HEK293 (cell line): ENCODE results near the gene HPCA.

ENCODE experiments used
- CTCF ChIA-PET: fragments of 350-600 bp; formaldehyde crosslinking; extraction: SDS; loops from one replicate; lab custom pipeline; 2021; ENCODE audit warnings: antibody characterized with exemption; lab: Yijun Ruan, JAX
- POLR2A ChIA-PET: fragments of 300-600 bp; formaldehyde crosslinking; extraction: SDS; loops from one replicate; lab custom pipeline; 2020; ENCODE audit warnings: antibody characterized with exemption, inconsistent platforms; lab: Yijun Ruan, JAX
- H3K27ac ChIP-seq: fragments of 200-500 bp; sonication (Bioruptor generic); 2 replicates; pipeline ENCODE4 v1.5.1; 2014; ENCODE audit warnings: low read depth, low read length, control low read depth, inconsistent platforms; ENCODE audit errors: extremely low read depth
- H3K36me3 ChIP-seq, 2 experiments: fragments of 200-500 bp in 1 of 2; sonication (Bioruptor generic) in 1 of 2; 1 replicate in 1 of 2; 2 replicates in 1 of 2; pipeline ENCODE4 v1.5.1; 2014 to 2017; ENCODE audit warnings: inconsistent platforms in 2 of 2, low read length in 2 of 2; ENCODE audit not compliant: control insufficient read depth in 2 of 2, insufficient read depth in 1 of 2
- H3K4me1 ChIP-seq: fragments of 200-500 bp; sonication (Bioruptor generic); 2 replicates; pipeline ENCODE4 v1.5.1; 2014; ENCODE audit warnings: mild to moderate bottlenecking, low read length, inconsistent platforms; ENCODE audit not compliant: control insufficient read depth, insufficient read depth
- H3K4me3 ChIP-seq: 2 replicates; pipeline ENCODE4 v1.5.1; 2011; ENCODE audit warnings: low read depth, mild to moderate bottlenecking, control low read depth, low read length, moderate library complexity
- H3K9me3 ChIP-seq: fragments of 200-500 bp; sonication (Bioruptor generic); 2 replicates; pipeline ENCODE4 v1.5.1; 2014; ENCODE audit warnings: low read depth, low read length, inconsistent platforms; ENCODE audit not compliant: control insufficient read depth, insufficient read depth
- MZF1 ChIP-seq: fragments of 450-650 bp; formaldehyde crosslinking; IDR thresholded peaks from 2 replicates; pipeline ENCODE4 v1.5.1; 2017; ENCODE audit warnings: missing biosample characterization, missing genetic modification characterization, borderline replicate concordance
- OVOL3 ChIP-seq: fragments of 450-650 bp; formaldehyde crosslinking; IDR thresholded peaks from 2 replicates; pipeline ENCODE4 v1.5.1; 2016; ENCODE audit warnings: missing biosample characterization, missing genetic modification characterization
- PRDM10 ChIP-seq: fragments of 450-650 bp; formaldehyde crosslinking; IDR thresholded peaks from 2 replicates; pipeline ENCODE4 v1.5.1; 2016; ENCODE audit warnings: missing biosample characterization, missing genetic modification characterization
- PRDM2 ChIP-seq: fragments of 450-650 bp; formaldehyde crosslinking; IDR thresholded peaks from 2 replicates; pipeline ENCODE4 v1.5.1; 2016; ENCODE audit warnings: missing biosample characterization, missing genetic modification characterization, borderline replicate concordance
- ZBTB17 ChIP-seq: fragments of 450-650 bp; formaldehyde crosslinking; IDR thresholded peaks from 2 replicates; pipeline ENCODE4 v1.5.1; 2016; ENCODE audit warnings: missing biosample characterization, missing genetic modification characterization
- ZNF112 ChIP-seq: fragments of 450-650 bp; formaldehyde crosslinking; IDR thresholded peaks from 2 replicates; pipeline ENCODE4 v1.5.0; 2017; ENCODE audit warnings: missing biosample characterization, missing genetic modification characterization
- ZNF16 ChIP-seq: fragments of 450-650 bp; formaldehyde crosslinking; IDR thresholded peaks from 2 replicates; pipeline ENCODE4 v1.5.1; 2016; ENCODE audit warnings: low read depth, missing biosample characterization, missing genetic modification characterization
- ZNF175 ChIP-seq: fragments of 450-650 bp; formaldehyde crosslinking; IDR thresholded peaks from 2 replicates; pipeline ENCODE4 v1.5.1; 2016; ENCODE audit warnings: missing biosample characterization, missing genetic modification characterization
- ZNF423 ChIP-seq: fragments of 450-650 bp; formaldehyde crosslinking; IDR thresholded peaks from 2 replicates; pipeline ENCODE4 v1.5.1; 2016; ENCODE audit warnings: missing biosample characterization, missing genetic modification characterization
- ZNF514 ChIP-seq: fragments of 450-650 bp; formaldehyde crosslinking; IDR thresholded peaks from 2 replicates; pipeline ENCODE4 v1.5.1; 2016; ENCODE audit warnings: missing biosample characterization, missing genetic modification characterization
- ZNF530 ChIP-seq: fragments of 450-650 bp; formaldehyde crosslinking; IDR thresholded peaks from 2 replicates; pipeline ENCODE4 v1.5.1; 2016; ENCODE audit warnings: low read depth, missing biosample characterization, missing genetic modification characterization
- ZNF571 ChIP-seq: fragments of 450-650 bp; formaldehyde crosslinking; IDR thresholded peaks from 2 replicates; pipeline ENCODE4 v1.5.0; 2017; ENCODE audit warnings: missing biosample characterization, missing genetic modification characterization
- ZNF768 ChIP-seq: fragments of 450-650 bp; formaldehyde crosslinking; IDR thresholded peaks from 2 replicates; pipeline ENCODE4 v1.5.1; 2018; ENCODE audit warnings: missing biosample characterization, mild to moderate bottlenecking, missing genetic modification characterization
- ZNF792 ChIP-seq: fragments of 450-650 bp; formaldehyde crosslinking; IDR thresholded peaks from 2 replicates; pipeline ENCODE4 v1.5.1; 2016; ENCODE audit warnings: missing biosample characterization, missing genetic modification characterization
- TF ChIP-seq, protein P1 (sequence below): fragments of 450-650 bp; formaldehyde crosslinking; IDR thresholded peaks from 2 replicates; pipeline ENCODE4 v1.5.1; 2016; ENCODE audit warnings: missing biosample characterization, missing genetic modification characterization
- TF ChIP-seq, protein P2 (sequence below): fragments of 450-650 bp; formaldehyde crosslinking; IDR thresholded peaks from 2 replicates; pipeline ENCODE4 v1.5.1; 2017; ENCODE audit warnings: missing biosample characterization, missing genetic modification characterization
- TF ChIP-seq, protein P3 (sequence below): fragments of 450-650 bp; formaldehyde crosslinking; IDR thresholded peaks from 2 replicates; pipeline ENCODE4 v1.5.1; 2017; ENCODE audit warnings: missing biosample characterization, missing genetic modification characterization

Gene HPCA

GRCh38 chr1:32895325-32896215 lies 9.3 kb downstream of the HPCA start:
- ChIA-PET CTCF (interaction anchor here (0.5 to 1.3 kb wide), 5 partner anchors 9 to 737 kb away, joined by 3 read pairs; partner anchors contain the start of gene HPCA), POLR2A (interaction anchor here (0.5 kb wide), 1 partner anchor 60 kb away, joined by 4 read pairs; no protein-coding TSS in a partner anchor)
- no peak overlapping the region for H3K27ac ChIP-seq
- H3K36me3 ChIP-seq: no peaks in the 10 kb centered on the region
- H3K4me1 ChIP-seq: no peaks in the 10 kb centered on the region
- no peak overlapping the region for H3K4me3 ChIP-seq
- no peak for TF ChIP-seq ZNF530 (tag by site-specific recombination)
- no peak for TF ChIP-seq MZF1 (tag by site-specific recombination)
- TF ChIP-seq ZBTB17: no peak
- peak; percentile 94 for TF ChIP-seq PRDM10 (tag by site-specific recombination)
- peak; percentile 51; the same call in 1 of the 2 replicates for TF ChIP-seq ZNF16 (tag by site-specific recombination)
- no peaks in the 10 kb centered on the region for H3K9me3 ChIP-seq

- Histone ChIP-seq H3K36me3 (no peaks in the 10 kb centered on the region), H3K4me1 (no peaks in the 10 kb centered on the region), H3K9me3 (no peaks in the 10 kb centered on the region), H3K4me3 (no peak overlapping the region), H3K27ac (no peak overlapping the region)
- ChIA-PET CTCF (interaction anchor here (1.2 kb wide), 2 partner anchors 10 to 50 kb away, joined by 3 read pairs; partner anchors contain the start of gene HPCA), POLR2A (interaction anchor here (0.5 to 1.5 kb wide), 2 partner anchors 10 to 161 kb away, joined by 3 read pairs; partner anchors contain the start of gene HPCA)
- TF ChIP-seq, protein P1, sequence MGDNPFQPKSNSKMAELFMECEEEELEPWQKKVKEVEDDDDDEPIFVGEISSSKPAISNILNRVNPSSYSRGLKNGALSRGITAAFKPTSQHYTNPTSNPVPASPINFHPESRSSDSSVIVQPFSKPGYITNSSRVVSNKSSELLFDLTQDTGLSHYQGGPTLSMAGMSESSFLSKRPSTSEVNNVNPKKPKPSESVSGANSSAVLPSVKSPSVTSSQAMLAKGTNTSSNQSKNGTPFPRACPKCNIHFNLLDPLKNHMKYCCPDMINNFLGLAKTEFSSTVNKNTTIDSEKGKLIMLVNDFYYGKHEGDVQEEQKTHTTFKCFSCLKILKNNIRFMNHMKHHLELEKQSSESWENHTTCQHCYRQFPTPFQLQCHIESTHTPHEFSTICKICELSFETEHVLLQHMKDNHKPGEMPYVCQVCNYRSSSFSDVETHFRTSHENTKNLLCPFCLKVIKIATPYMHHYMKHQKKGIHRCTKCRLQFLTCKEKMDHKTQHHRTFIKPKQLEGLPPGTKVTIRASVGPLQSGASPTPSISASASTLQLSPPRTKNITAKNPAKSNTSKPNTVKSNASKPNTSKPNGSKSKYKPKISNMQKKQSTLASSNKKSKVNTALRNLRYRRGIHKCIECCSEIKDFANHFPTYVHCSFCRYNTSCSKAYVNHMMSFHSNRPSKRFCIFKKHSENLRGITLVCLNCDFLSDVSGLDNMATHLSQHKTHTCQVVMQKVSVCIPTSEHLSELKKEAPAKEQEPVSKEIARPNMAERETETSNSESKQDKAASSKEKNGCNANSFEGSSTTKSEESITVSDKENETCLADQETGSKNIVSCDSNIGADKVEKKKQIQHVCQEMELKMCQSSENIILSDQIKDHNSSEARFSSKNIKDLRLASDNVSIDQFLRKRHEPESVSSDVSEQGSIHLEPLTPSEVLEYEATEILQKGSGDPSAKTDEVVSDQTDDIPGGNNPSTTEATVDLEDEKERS (tag by site-specific recombination): no peak
- TF ChIP-seq ZNF768 (tag by site-specific recombination): no peak
- TF ChIP-seq ZNF175 (tag by site-specific recombination): no peak
- TF ChIP-seq, protein P2, sequence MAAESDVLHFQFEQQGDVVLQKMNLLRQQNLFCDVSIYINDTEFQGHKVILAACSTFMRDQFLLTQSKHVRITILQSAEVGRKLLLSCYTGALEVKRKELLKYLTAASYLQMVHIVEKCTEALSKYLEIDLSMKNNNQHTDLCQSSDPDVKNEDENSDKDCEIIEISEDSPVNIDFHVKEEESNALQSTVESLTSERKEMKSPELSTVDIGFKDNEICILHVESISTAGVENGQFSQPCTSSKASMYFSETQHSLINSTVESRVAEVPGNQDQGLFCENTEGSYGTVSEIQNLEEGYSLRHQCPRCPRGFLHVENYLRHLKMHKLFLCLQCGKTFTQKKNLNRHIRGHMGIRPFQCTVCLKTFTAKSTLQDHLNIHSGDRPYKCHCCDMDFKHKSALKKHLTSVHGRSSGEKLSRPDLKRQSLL: no peak
- TF ChIP-seq ZNF792 (tag by site-specific recombination): no peak
- TF ChIP-seq ZNF514 (tag by site-specific recombination): no peak
- no peak for TF ChIP-seq ZNF112 (tag by site-specific recombination)
- TF ChIP-seq ZNF423 (tag by site-specific recombination): no peak
- TF ChIP-seq ZNF571 (tag by site-specific recombination): no peak
- TF ChIP-seq, protein P3, sequence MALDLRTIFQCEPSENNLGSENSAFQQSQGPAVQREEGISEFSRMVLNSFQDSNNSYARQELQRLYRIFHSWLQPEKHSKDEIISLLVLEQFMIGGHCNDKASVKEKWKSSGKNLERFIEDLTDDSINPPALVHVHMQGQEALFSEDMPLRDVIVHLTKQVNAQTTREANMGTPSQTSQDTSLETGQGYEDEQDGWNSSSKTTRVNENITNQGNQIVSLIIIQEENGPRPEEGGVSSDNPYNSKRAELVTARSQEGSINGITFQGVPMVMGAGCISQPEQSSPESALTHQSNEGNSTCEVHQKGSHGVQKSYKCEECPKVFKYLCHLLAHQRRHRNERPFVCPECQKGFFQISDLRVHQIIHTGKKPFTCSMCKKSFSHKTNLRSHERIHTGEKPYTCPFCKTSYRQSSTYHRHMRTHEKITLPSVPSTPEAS (tag by site-specific recombination): no peak
- no peak for TF ChIP-seq OVOL3 (tag by site-specific recombination)
- TF ChIP-seq PRDM2 (tag by site-specific recombination): no peak
Measured at GRCh38 chr1:32896451-32896850, 10.2 kb downstream of the HPCA start.
